ENCODE results near the gene LY6G6C.

- TF ChIP-seq CTCF (conservative IDR thresholded peaks at IDR 0.05) (no peak), ZFX (IDR thresholded peaks at IDR 0.05) (no peak)
These were observed 2.5 kb downstream of the LY6G6C start for GRCh38 chr6:31719001-31719400.

Measured in C4-2B (cell line).